ENCODE results near the gene ASIP. TPM values are rescaled to one million over a fixed set of nuclear protein-coding genes. Genes with fewer than 3 reads are reported as not detected.

ASIP gene
- total RNA-seq, 4 donors from 2014 or later: not detected

- intact Hi-C loops (cut with DNase I; ENCODE audit: low total_unique reads) (loop anchor here (10.0 kb wide), 1 partner anchor 460 kb away; no protein-coding TSS in a partner anchor), in situ Hi-C loops (cut with MboI; ENCODE audit: low sequenced_read_pairs in 4 of 4) (loop anchor here in 3 of 4 donors (10.0 to 25.0 kb wide), 2 partner anchors 200 to 447 kb away; partner anchors contain the start of gene DYNLRB1 (in 2 of the 3))
- Histone ChIP-seq H3K27me3 (peaks cover 4 to 10% (median 7%) of the 10 kb centered on the region in 3 donors), H3K36me3 (no peaks in the 10 kb centered on the region), H3K9me3 (no peaks in the 10 kb centered on the region), H3K4me3 (no peak overlapping the region), H3K27ac (no peak overlapping the region), H3K4me1 (peaks cover 0 to 3% of the 10 kb centered on the region in 2 donors)
- DNase-seq: no peak
- no peak for ATAC-seq
- TF ChIP-seq POLR2A (IDR thresholded peaks at IDR 0.05) (no peak), CTCF (IDR thresholded peaks at IDR 0.05 in 4 of 5, conservative IDR thresholded peaks at IDR 0.05 in 1 of 5) (no peak)
These were observed 74.0 kb downstream of the ASIP start for GRCh38 chr20:34315236-34315635.

GRCh38 chr20:34316196-34316814 is 75.1 kb downstream of the ASIP start:
- ATAC-seq (no peak), DNase-seq (no peak)
- intact Hi-C loops (cut with DNase I; ENCODE audit: low total_unique reads): loop anchor here (10.0 kb wide), 1 partner anchor 458 kb away; no protein-coding TSS in a partner anchor
- Histone ChIP-seq H3K9me3 (no peaks in the 10 kb centered on the region), H3K4me3 (no peak overlapping the region), H3K36me3 (no peaks in the 10 kb centered on the region), H3K4me1 (peaks cover 0 to 3% of the 10 kb centered on the region in 2 donors), H3K27me3 (peaks cover 4 to 10% (median 7%) of the 10 kb centered on the region in 3 donors), H3K27ac (no peak overlapping the region)
- in situ Hi-C loops (cut with MboI; ENCODE audit: low sequenced_read_pairs in 4 of 4): loop anchor here in 3 of 4 donors (10.0 to 25.0 kb wide), 2 partner anchors 198 to 446 kb away; partner anchors contain the start of gene DYNLRB1 (in 2 of the 3)
- TF ChIP-seq POLR2A (IDR thresholded peaks at IDR 0.05) (no peak), CTCF (IDR thresholded peaks at IDR 0.05 in 4 of 5, conservative IDR thresholded peaks at IDR 0.05 in 1 of 5) (no peak)

Other genes starting within 250 kb of the ASIP start
- gene RALY, start 247.5 kb upstream of the ASIP start, total RNA-seq: 100 to 1,000 TPM in 2 of 4 donors, 10 to 100 TPM in 2; 69.0 to 119 (median 93.1) TPM
- gene EIF2S2, start 129.2 kb upstream of the ASIP start, total RNA-seq: 10 to 100 TPM; 79.0 to 85.2 (median 83.9) TPM
- 100 to 1,000 TPM in 2 of 4 donors, 10 to 100 TPM in 2; 81.7 to 110 (median 98.6) TPM for gene AHCY, start 61.9 kb downstream of the ASIP start, total RNA-seq
- gene ITCH, start 121.8 kb downstream of the ASIP start, total RNA-seq: 10 to 100 TPM; 32.9 to 55.2 (median 52.0) TPM

Measured in gastrocnemius medialis (tissue), 4 donors.